GM15510 (cell line): Measurements from ENCODE around the gene BCL6B.

Experiments used
- POLR2A ChIP-seq: IDR thresholded peaks from 3 replicates; pipeline ENCODE4 v1.6.1; 2011; ENCODE audit warnings: borderline replicate concordance; ENCODE audit not compliant: insufficient read length; ENCODE audit errors: extremely low read depth

BCL6B gene

DNA sequence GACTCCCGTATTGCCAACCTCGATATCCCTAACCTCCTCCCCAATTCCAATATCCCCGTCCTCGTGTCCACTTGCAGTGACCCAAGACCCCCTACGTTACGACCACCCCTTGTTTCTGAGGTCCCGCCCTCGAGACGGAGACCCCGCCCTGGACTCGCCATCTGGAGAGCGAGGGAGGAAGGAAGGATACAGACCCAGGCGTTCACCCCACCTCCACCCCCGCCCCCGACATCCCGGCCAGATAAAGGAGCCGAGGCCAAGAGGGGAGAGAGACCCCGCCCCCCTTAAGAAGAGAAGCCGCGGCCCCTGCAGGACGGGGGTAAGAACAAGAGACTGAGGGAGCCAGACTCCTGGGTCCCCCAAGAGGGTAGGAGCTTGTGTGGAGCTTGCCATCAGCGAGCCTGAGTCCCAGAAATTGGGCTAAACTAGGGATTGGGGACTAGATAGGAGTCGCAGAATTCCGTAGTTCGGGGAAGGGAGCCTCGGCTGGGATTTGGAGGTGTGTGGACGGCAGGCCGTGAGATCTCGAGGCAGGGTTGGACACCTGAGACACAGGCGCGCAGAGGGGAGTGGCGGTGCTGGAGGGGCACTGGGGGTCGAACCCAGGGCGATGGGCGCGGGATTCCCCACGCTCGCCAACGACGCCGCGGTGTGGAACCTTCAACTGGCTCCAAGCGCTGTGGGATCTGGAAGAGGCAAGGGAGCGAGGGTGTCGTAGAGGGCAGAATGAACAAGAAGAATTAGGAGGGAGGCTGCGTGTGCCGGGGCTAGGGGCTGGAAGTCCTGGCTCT, at the start of gene BCL6B:
BCL6B (plus strand) TSS at position 270 of the 791 bp plus-strand sequence. CDS start 622 bp downstream, outside the sequence.
- no peak for TF ChIP-seq POLR2A

DNA sequence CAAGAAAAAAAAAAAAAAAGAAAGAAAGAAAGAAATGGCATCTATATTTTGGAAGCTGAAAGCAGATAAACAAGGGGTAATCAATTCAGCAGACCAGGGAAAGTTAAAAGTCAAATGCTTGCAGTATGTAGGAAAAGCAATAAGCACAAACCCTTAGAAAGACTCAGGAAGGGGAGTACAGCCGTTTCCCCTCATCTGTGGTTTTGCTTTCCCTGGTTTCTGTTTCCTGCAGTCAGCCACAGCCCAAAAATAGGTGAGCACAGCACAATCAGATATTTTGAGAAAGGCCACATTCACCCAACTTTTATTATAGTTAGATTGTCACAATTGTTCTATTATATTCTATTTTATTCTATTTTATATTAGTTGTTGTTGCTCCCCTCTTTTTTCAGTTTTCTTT, 41.4 kb upstream of the BCL6B start:
- no peak for TF ChIP-seq POLR2A

DNA sequence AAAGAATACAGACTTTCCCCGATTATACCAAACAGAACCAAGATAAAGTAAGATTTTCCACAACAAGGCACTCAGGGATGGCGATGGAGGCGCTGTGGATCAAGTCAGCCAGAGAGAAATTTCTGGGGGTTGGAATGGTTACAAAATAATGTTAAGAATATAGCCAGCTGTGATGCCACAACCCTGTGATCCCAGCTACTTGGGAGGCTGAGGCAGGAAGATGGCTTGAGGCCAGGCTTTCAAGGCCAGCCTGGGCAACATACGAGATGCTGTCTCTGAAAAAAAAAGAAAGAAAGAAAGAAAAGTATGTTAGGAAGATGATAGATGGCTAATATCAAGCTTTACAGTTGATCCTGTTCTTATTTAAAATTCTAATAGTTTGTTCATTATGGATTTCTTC, 37.6 kb upstream of the BCL6B start:
- TF ChIP-seq POLR2A, result no peak

- TF ChIP-seq POLR2A, result no peak
These were observed 36.2 kb upstream of the BCL6B start for GRCh38 chr17:6986676-6987075.

DNA sequence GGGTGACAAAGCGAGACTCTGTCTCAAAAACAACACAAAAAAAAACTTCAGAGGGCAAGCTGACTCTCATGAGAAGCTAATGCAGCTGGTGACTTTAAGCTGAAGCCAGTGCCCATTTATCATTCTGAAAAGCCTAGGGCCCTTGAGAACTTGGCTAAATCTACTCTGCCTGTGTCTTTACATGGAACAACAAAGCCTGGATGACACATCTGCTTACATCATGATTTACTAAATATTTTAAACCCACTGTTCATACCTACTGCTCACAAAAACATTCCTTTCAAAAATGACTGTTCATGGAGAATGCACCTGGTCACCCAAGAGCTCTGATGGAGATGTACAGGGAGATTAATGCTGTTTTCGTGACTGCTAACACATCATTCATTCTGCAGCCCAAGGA, 33.1 kb upstream of the BCL6B start:
- no peak for TF ChIP-seq POLR2A

GRCh38 chr17:6994118-6994598, 28.7 kb upstream of the BCL6B start:
- no peak for TF ChIP-seq POLR2A

DNA sequence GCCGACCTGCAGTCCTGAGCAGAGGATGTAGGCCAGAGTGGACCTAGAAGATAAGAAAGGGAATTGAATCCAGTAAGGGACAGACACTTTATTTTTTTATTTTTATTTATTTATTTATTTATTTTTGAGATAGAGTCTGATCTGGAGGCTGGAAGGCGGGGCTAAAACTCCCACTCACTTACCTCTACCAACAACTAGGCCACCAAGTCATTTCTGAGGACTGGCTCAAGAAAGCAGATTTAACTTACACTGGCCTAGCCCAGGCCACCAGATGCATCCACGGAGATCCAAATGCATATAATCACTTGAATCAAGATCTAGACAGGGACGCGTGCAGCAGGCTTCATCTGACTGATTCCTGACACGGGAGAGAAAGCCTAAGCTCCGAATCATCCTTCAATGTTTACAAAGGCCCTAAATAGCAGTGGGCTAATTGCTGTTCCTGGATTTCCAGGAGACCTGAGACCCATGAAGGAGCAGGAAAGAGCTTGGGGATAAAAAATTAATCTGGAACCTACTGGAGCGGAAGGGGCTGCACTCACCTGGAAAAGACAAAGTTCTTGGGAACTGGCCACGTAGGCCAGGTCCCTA, 28.1 kb upstream of the BCL6B start:
- no peak for TF ChIP-seq POLR2A

GRCh38 chr17:6995500-6996255, 27.2 kb upstream of the BCL6B start, which contains the start of gene ALOX12:
Gene ALOX12, plus strand, starts transcription at chr17:6996049. Its CDS starts 69 bp downstream, at chr17:6996118.
- no peak for TF ChIP-seq POLR2A

- TF ChIP-seq POLR2A, result no peak
These were observed 26.4 kb upstream of the BCL6B start for GRCh38 chr17:6996256-6997011.

- TF ChIP-seq POLR2A, result no peak
These were observed 25.7 kb upstream of the BCL6B start for GRCh38 chr17:6997171-6997570.

DNA sequence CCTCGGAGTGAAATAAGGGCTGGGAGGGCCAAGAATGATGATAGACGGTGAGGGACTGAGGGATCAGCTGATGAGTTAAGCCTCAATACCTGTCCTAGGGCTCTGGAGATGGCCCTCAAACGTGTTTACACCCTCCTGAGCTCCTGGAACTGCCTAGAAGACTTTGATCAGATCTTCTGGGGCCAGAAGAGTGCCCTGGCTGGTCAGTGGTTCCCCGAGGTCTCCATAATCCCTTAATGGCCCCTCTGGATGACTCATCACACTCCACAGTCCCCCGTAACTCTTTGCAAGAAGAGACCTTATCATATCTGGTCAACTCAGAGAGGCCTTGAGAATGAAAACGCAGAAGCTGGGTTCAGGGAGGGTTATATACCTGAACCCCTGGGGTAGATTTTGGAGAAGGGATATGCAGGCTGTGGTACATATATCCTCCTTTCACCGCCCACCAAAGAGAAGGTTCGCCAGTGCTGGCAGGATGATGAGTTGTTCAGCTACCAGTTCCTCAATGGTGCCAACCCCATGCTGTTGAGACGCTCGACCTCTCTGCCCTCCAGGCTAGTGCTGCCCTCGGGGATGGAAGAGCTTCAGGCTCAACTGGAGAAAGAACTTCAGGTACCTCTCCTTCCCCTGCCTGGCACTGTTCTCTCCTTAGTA, 23.9 kb upstream of the BCL6B start:
- TF ChIP-seq POLR2A, result no peak

GRCh38 chr17:7001318-7001961, 21.4 kb upstream of the BCL6B start:
- no peak for TF ChIP-seq POLR2A

GRCh38 chr17:7002288-7003047, 20.4 kb upstream of the BCL6B start:
- no peak for TF ChIP-seq POLR2A
